Kidney (tissue), 14 donors: ENCODE measurements around the gene ANKRD50. TPM values are rescaled to one million over a fixed set of nuclear protein-coding genes. Genes with fewer than 3 reads are reported as not detected.

Experiments used
- DNase-seq, 5 donors: peaks; one replicate each; pipeline ENCODE4 v3.0.0-alpha.2; 2013 to 2020
- FAIRE-seq: peaks from 2 replicates; lab custom pipeline; 2012; peaks lifted over from hg19 to GRCh38; lab: Jason Lieb, UNC
- H3K27ac ChIP-seq, 2 donors: one replicate each; pipeline ENCODE4 v1.7.0; 2013; ENCODE audit warnings: low read depth in 2 of 2, low read length in 2 of 2, inconsistent platforms in 1 of 2
- H3K27me3 ChIP-seq: one replicate; pipeline ENCODE4 v1.7.1; 2013; ENCODE audit warnings: low read length, inconsistent platforms; ENCODE audit not compliant: control insufficient read depth, insufficient read depth
- H3K36me3 ChIP-seq, 3 donors: one replicate each; pipeline versions ENCODE4 v1.7.0 to v1.7.1; 2013; ENCODE audit warnings: low read length in 3 of 3, control low read depth in 1 of 3, inconsistent platforms in 1 of 3; ENCODE audit not compliant: insufficient read depth in 3 of 3, control insufficient read depth in 2 of 3
- H3K4me1 ChIP-seq, 3 donors: one replicate each; pipeline versions ENCODE4 v1.7.0 to v1.7.1; 2013; ENCODE audit warnings: low read length in 3 of 3, inconsistent platforms in 1 of 3, low read depth in 1 of 3; ENCODE audit not compliant: control insufficient read depth in 2 of 3, insufficient read depth in 2 of 3
- H3K4me3 ChIP-seq, 3 donors: one replicate each; pipeline versions ENCODE4 v1.7.0 to v1.8.1; 2013; ENCODE audit warnings: low read length in 3 of 3, control low read depth in 1 of 3, inconsistent platforms in 1 of 3
- H3K9ac ChIP-seq, 3 donors: one replicate each; pipeline versions ENCODE4 v1.7.0 to v1.7.1; 2013; ENCODE audit warnings: low read length in 3 of 3, control low read depth in 1 of 3, inconsistent platforms in 1 of 3
- H3K9me3 ChIP-seq, 3 donors: one replicate each; pipeline versions ENCODE4 v1.7.0 to v1.7.1; 2013; ENCODE audit warnings: low read length in 3 of 3, control low read depth in 1 of 3, inconsistent platforms in 1 of 3; ENCODE audit not compliant: control insufficient read depth in 2 of 3, insufficient read depth in 1 of 3
- CTCF ChIP-seq: IDR thresholded peaks from 3 replicates; pipeline ENCODE4 v1.5.1; 2012; ENCODE audit warnings: mild to moderate bottlenecking, moderate library complexity, borderline replicate concordance; ENCODE audit not compliant: insufficient read depth; ENCODE audit errors: extremely low read depth
- intact Hi-C: fragments of 100-400 bp; cut with DNase I; formaldehyde crosslinking; loops from one replicate; pipeline ENCODE4 v1.11.1; 2022
- polyA plus RNA-seq: library from polyadenylated mRNA; stranded (reverse); fragments of 350-450 nt; fragmentation: Illumina TruSeq; extraction: RNeasy Lipid Tissue Mini Kit (QIAGEN cat#74804); gene quantifications from one replicate; pipeline ENCODE4 v1.2.3, GENCODE V29; 2014; ENCODE audit warnings: low read depth, low replicate concordance; ENCODE audit not compliant: insufficient read depth
- total RNA-seq: library from RNA; stranded (reverse); fragmentation: NEBNext Ultra II Directional; extraction: Animal tissue kit (Norgen Biotek cat#: 25700); gene quantifications from one replicate; pipeline ENCODE4 v1.2.1, GENCODE V29; 2021
- donor health status: control.
- donor health status: control.
- donor health status: control.
- donor health status: control.
- donor health status: control.
- donor health status: DM: yes; HTN: yes; CAD: no.
- donor health status: Normal renal cell carcinoma (clear cell type).

The ANKRD50 gene
- total and polyA plus RNA-seq, 2 donors from 2014 or later, result 2.7 to 12.1 TPM

GRCh38 chr4:124713185-124713592 is 657 bp upstream of the ANKRD50 start:
- intact Hi-C loops, result no loop called here
- peak overlapping the region; percentile 80 to 90 (median 85) for H3K4me3 ChIP-seq
- FAIRE-seq, result no peak

DNA sequence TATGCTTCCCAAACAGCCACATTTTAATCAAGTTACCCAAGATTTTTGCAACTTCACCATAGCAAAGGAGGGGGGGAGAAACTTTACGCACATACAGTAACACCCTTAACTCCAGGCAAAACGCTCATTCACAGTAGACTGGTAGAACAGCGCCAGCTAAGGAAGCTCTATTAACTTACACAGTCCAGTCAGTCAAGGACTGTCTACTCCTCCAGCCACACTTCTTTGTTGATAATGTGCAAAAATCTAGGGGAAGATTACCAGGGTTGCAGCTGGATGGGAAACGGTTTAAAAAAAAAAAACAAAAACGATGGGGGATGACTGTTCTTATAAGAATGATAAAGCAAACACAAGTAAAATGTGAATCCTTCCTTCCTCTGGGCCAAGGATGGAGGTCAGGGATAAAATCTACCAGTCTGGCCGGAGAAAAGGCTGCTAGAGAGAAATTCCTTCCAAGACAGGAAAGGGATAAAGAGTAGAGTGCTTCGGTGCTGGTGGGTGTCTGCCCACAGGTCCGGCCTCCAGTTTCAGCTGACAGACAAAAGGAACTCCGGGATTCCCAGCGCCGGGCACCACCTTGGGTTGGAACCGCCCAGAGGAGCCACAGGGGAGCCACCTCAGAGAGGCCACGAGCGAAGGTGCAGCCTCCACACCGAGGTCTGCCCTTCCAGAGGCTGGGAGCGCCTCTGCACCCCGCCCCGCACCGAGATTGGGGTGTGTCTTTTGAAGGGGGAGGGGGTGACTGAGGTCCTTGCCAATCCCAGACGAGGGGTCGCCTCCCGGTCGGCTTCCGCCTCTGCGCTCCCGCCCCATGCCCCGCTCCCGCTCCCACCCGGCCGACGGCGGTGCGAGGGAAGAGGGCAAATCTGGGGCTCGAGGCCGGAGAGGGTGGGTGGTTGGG is 811 bp downstream of the ANKRD50 start:
- no peaks in the 10 kb centered on the region for H3K36me3 ChIP-seq
- no peak for FAIRE-seq
- H3K4me1 ChIP-seq, result peaks cover 0 to 7% (median 0%) of the 10 kb centered on the region in 3 donors
- no peaks in the 10 kb centered on the region for H3K9me3 ChIP-seq
- peak overlapping the region; percentile 80 to 91 (median 86) for H3K4me3 ChIP-seq
- DNase-seq, result peak in 4 of 5 donors; percentile 81 to 92 (median 87)
- intact Hi-C loops, result no loop called here
- peak overlapping the region; percentile 70 to 92 (median 72) for H3K9ac ChIP-seq
- TF ChIP-seq CTCF, result peak; percentile 34
- H3K27ac ChIP-seq, result peak overlapping the region; percentile 88 to 92
- H3K27me3 ChIP-seq, result no peaks in the 10 kb centered on the region

More at GRCh38 chr4:124713185-124713592, 657 bp upstream of the ANKRD50 start:
- Histone ChIP-seq H3K27me3 (no peaks in the 10 kb centered on the region), H3K9me3 (no peaks in the 10 kb centered on the region), H3K27ac (peak overlapping the region; percentile 96 to 99), H3K4me1 (peaks cover 0 to 7% (median 0%) of the 10 kb centered on the region in 3 donors), H3K36me3 (no peaks in the 10 kb centered on the region), H3K9ac (peak overlapping the region; percentile 77 to 98 (median 88))
- TF ChIP-seq CTCF, result peak; percentile 34
- peak; percentile 85 to 93 (median 91) for DNase-seq

- no peak for TF ChIP-seq CTCF
- no peaks in the 10 kb centered on the region for H3K27me3 ChIP-seq
- no peaks in the 10 kb centered on the region for H3K9me3 ChIP-seq
- no peaks in the 10 kb centered on the region for H3K36me3 ChIP-seq
- no peak overlapping the region for H3K27ac ChIP-seq
- H3K9ac ChIP-seq, result peak overlapping the region in 2 of 3 donors; percentile 70 to 92
- peaks cover 0 to 7% (median 0%) of the 10 kb centered on the region in 3 donors for H3K4me1 ChIP-seq
- intact Hi-C loops, result no loop called here
- peak overlapping the region; percentile 80 to 91 (median 86) for H3K4me3 ChIP-seq
- FAIRE-seq, result no peak
- peak in 2 of 5 donors; percentile 32 to 41 for DNase-seq
Measured at GRCh38 chr4:124710911-124711310, 1.6 kb downstream of the ANKRD50 start.
